WTC11 (cell line): ENCODE results near the gene ERBB4. TPM values are rescaled to one million over a fixed set of nuclear protein-coding genes. Genes with fewer than 3 reads are reported as not detected.
A peak's percentile ranks its signal among the peaks of the same experiment; 100 is the strongest.
"Not testable (repeated sequence)": the region's sequence is repeated elsewhere in the genome, so short reads cannot be mapped to it uniquely, and the experiment has no call there.

ENCODE experiments used
- ATAC-seq: fragments of 200-7000 bp; cut with Tn5 transposase; 2 replicates; pipeline ENCODE4 v1.10.0; 2021; ENCODE audit warnings: mild to moderate bottlenecking, moderate library complexity
- CTCF ChIA-PET: fragments of 300-600 bp; sonication (Branson Sonifier 250); formaldehyde crosslinking; loops from one replicate; lab custom pipeline; 2021; ENCODE audit warnings: antibody characterized with exemption; lab: Charles Lee
- POLR2A ChIA-PET: fragments of 350-600 bp; sonication (Branson Sonifier 250); formaldehyde crosslinking; loops from one replicate; lab custom pipeline; 2021; ENCODE audit warnings: antibody characterized with exemption; lab: Charles Lee
- DNase-seq: peaks from one replicate; pipeline ENCODE4 v3.0.0; 2021; ENCODE audit warnings: low spot score
- H3K27ac Mint-ChIP-seq: 2 replicates; pipeline ENCODE4 v1.8.0; 2021; ENCODE audit warnings: mixed read lengths
- H3K27me3 Mint-ChIP-seq: 2 replicates; pipeline ENCODE4 v1.8.0; 2021; ENCODE audit warnings: low read depth, mild to moderate bottlenecking, moderate library complexity, mixed read lengths
- H3K36me3 Mint-ChIP-seq: 2 replicates; pipeline ENCODE4 v1.8.0; 2021; ENCODE audit warnings: mixed read lengths
- H3K4me1 Mint-ChIP-seq: 2 replicates; pipeline ENCODE4 v1.8.0; 2022; ENCODE audit warnings: mixed read lengths
- H3K4me3 Mint-ChIP-seq: 2 replicates; pipeline ENCODE4 v1.8.0; 2021; ENCODE audit warnings: mild to moderate bottlenecking, moderate library complexity, mixed read lengths
- H3K9me3 Mint-ChIP-seq: 2 replicates; pipeline ENCODE4 v1.8.0; 2021; ENCODE audit warnings: mixed read lengths
- ATF1 ChIP-seq: sonication (generic); formaldehyde crosslinking; IDR thresholded peaks from 2 replicates; pipeline ENCODE4 v1.8.1; 2023; ENCODE audit warnings: mild to moderate bottlenecking, moderate library complexity, missing genetic modification reagents
- FOXK1 ChIP-seq: sonication (generic); formaldehyde crosslinking; IDR thresholded peaks from 2 replicates; pipeline ENCODE4 v1.8.0; 2022; ENCODE audit warnings: mild to moderate bottlenecking, moderate library complexity, missing genetic modification reagents
- GRHL2 ChIP-seq: fragments of 250-450 bp; sonication (Bioruptor Pico); IDR thresholded peaks from 2 replicates; pipeline ENCODE4 v1.8.0; 2022; ENCODE audit warnings: mild to moderate bottlenecking, moderate library complexity; ENCODE audit not compliant: insufficient replicate concordance, severe bottlenecking
- MYBL2 ChIP-seq: sonication (generic); formaldehyde crosslinking; IDR thresholded peaks from 2 replicates; pipeline ENCODE4 v1.8.1; 2023; ENCODE audit warnings: mild to moderate bottlenecking, moderate library complexity, missing genetic modification reagents
- NFATC4 ChIP-seq: fragments of 250-450 bp; sonication (Bioruptor Pico); IDR thresholded peaks from 2 replicates; pipeline ENCODE4 v1.9.0; 2021; ENCODE audit warnings: mild to moderate bottlenecking
- NR2C2 ChIP-seq: sonication (generic); formaldehyde crosslinking; IDR thresholded peaks from 2 replicates; pipeline ENCODE4 v1.8.0; 2022; ENCODE audit warnings: mild to moderate bottlenecking, missing genetic modification reagents
- SOX15 ChIP-seq: fragments of 250-450 bp; sonication (Bioruptor Pico); IDR thresholded peaks from 2 replicates; pipeline ENCODE4 v1.9.0; 2021; ENCODE audit warnings: mild to moderate bottlenecking
- ZBTB21 ChIP-seq: sonication (generic); formaldehyde crosslinking; IDR thresholded peaks from 2 replicates; pipeline ENCODE4 v1.8.1; 2023; ENCODE audit warnings: mild to moderate bottlenecking, missing genetic modification reagents, borderline replicate concordance
- ZNF232 ChIP-seq: sonication (generic); formaldehyde crosslinking; IDR thresholded peaks from 2 replicates; pipeline ENCODE4 v1.8.0; 2022; ENCODE audit warnings: mild to moderate bottlenecking, missing genetic modification reagents
- total RNA-seq: library from RNA; stranded (reverse); gene quantifications from 3 replicates; pipeline ENCODE4 v1.2.3, GENCODE V29; 2021
- TF ChIP-seq, protein P1 (sequence below): fragments of 250-450 bp; sonication (Bioruptor Pico); IDR thresholded peaks from 2 replicates; pipeline ENCODE4 v1.9.0; 2021; ENCODE audit warnings: mild to moderate bottlenecking
- TF ChIP-seq, protein P2 (sequence below): sonication (generic); formaldehyde crosslinking; IDR thresholded peaks from 2 replicates; pipeline ENCODE4 v1.8.0; 2022; ENCODE audit warnings: mild to moderate bottlenecking, missing genetic modification reagents
- TF ChIP-seq, protein P3 (sequence below): fragments of 250-450 bp; sonication (Bioruptor Pico); IDR thresholded peaks from 2 replicates; pipeline ENCODE4 v1.9.0; 2021; ENCODE audit warnings: moderate library complexity, mild to moderate bottlenecking, inconsistent platforms, borderline replicate concordance
- TF ChIP-seq, protein P4 (sequence below): fragments of 200-600 bp; IDR thresholded peaks from 2 replicates; pipeline ENCODE4 v1.8.0; 2022; ENCODE audit warnings: antibody characterized with exemption

The ERBB4 gene
- total RNA-seq, 1 experiment from 2014 or later = 1.6 TPM

DNA sequence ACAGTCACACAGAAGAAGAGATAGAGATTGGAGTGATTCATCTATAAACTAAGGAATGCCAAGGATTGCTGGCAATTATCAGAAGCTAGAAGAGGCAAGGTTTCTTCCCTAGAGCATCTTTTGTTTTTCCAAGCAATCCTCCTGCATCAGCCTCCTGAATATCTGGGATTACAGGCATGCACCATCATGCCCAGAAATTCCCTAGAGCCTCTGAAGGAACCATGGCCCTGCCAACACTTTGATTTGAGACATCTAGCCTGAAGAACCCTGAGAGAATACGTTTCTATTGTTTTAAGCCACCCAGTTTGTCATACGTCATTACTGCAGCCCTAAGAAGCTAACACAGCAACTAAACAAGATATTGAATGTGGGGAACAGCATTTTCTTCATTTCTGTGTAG, 525.0 kb downstream of the ERBB4 start (continued):
- TF ChIP-seq, protein P1, sequence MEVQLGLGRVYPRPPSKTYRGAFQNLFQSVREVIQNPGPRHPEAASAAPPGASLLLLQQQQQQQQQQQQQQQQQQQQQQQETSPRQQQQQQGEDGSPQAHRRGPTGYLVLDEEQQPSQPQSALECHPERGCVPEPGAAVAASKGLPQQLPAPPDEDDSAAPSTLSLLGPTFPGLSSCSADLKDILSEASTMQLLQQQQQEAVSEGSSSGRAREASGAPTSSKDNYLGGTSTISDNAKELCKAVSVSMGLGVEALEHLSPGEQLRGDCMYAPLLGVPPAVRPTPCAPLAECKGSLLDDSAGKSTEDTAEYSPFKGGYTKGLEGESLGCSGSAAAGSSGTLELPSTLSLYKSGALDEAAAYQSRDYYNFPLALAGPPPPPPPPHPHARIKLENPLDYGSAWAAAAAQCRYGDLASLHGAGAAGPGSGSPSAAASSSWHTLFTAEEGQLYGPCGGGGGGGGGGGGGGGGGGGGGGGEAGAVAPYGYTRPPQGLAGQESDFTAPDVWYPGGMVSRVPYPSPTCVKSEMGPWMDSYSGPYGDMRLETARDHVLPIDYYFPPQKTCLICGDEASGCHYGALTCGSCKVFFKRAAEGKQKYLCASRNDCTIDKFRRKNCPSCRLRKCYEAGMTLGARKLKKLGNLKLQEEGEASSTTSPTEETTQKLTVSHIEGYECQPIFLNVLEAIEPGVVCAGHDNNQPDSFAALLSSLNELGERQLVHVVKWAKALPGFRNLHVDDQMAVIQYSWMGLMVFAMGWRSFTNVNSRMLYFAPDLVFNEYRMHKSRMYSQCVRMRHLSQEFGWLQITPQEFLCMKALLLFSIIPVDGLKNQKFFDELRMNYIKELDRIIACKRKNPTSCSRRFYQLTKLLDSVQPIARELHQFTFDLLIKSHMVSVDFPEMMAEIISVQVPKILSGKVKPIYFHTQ (CRISPR knock-in tag) = no peak
- TF ChIP-seq, protein P2, sequence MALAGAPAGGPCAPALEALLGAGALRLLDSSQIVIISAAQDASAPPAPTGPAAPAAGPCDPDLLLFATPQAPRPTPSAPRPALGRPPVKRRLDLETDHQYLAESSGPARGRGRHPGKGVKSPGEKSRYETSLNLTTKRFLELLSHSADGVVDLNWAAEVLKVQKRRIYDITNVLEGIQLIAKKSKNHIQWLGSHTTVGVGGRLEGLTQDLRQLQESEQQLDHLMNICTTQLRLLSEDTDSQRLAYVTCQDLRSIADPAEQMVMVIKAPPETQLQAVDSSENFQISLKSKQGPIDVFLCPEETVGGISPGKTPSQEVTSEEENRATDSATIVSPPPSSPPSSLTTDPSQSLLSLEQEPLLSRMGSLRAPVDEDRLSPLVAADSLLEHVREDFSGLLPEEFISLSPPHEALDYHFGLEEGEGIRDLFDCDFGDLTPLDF (CRISPR knock-in tag) = no peak
- TF ChIP-seq NR2C2 (no peak), GRHL2 (no peak), ZNF232 (no peak), ZBTB21 (no peak), ATF1 (no peak), MYBL2 (CRISPR knock-in tag) (no peak), SOX15 (CRISPR knock-in tag) (no peak), FOXK1 (CRISPR knock-in tag) (no peak)
- TF ChIP-seq, all 79 proteins: peak for 0

DNA sequence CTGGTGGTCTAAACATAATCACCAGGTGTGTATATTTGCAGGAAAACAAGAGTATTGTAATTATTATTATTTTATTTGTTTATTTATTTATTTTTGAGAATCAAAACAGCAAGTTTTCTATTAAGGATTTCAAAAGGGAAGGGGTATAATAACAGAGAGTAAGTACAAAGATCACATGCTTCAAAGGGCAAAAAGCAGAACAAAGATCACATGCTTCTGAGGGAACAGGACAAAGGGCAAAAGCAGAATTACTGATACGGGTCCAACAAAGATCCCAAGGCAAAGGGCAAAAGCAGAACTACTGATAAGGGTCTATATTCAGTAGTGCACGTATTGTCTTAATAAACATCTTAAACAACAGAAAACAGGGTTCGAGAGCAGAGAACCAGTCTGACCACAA, 528.3 kb downstream of the ERBB4 start:
- H3K9me3 Mint-ChIP-seq, H3K27ac Mint-ChIP-seq, POLR2A ChIA-PET, ATAC-seq, H3K36me3 Mint-ChIP-seq, H3K4me1 Mint-ChIP-seq, H3K27me3 Mint-ChIP-seq, CTCF ChIA-PET, H3K4me3 Mint-ChIP-seq, DNase-seq: not testable (repeated sequence)

DNA sequence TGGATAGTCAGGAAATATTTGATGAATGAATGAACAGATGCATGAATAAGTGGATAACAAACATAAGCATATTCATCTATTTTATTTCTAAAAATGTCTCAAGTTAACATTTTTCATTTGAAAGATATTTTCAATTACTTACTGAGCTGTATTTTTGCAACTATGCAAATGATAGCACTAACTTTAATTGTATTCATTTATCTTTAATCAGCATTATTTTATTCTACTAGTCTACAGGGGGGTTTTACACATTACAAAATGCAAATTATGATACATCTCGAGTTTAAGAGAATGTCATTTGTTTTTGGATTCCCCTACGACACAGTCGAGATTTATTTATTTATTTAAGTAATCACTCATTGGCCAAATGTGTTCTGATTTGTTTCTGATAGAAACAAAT, 530.6 kb downstream of the ERBB4 start:
- H3K4me1 Mint-ChIP-seq = no peaks in the 10 kb centered on the region
- ATAC-seq (no peak), DNase-seq (no peak)
- ChIA-PET CTCF (no interaction called here), POLR2A (no interaction called here)
- no peak overlapping the region for H3K27ac Mint-ChIP-seq
- no peaks in the 10 kb centered on the region for H3K27me3 Mint-ChIP-seq
- no peaks in the 10 kb centered on the region for H3K9me3 Mint-ChIP-seq
- H3K4me3 Mint-ChIP-seq = no peak overlapping the region
- TF ChIP-seq, protein P3, sequence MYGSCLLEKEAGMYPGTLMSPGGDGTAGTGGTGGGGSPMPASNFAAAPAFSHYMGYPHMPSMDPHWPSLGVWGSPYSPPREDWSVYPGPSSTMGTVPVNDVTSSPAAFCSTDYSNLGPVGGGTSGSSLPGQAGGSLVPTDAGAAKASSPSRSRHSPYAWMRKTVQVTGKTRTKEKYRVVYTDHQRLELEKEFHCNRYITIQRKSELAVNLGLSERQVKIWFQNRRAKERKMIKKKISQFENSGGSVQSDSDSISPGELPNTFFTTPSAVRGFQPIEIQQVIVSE (CRISPR knock-in tag) = no peak
- H3K36me3 Mint-ChIP-seq = no peaks in the 10 kb centered on the region

DNA sequence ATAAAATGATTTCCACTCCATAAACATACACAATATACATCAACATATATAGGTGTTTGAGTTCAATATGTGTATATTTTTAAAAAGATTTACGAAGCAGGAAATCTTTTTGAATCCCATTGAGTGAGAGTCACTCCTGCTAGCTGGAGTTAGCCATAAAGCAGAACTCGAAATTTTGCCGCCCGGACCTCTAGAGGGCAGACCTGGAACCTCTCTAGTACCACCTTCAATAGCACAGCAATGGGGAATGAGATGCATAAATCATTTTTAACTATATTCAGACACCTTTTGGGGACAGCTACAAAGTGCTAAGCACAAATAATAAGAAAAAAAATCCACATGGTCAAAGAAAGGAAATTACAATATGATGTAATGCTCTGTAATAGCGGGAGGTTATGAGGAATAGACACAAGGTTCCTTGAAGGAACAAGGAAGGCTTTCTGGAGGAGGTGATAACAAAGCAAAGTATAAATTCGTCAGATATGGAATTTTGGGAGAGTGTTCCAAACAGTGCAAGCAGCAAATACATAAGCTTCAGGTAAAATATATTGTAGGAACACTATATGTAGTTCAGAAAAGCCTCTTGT, 533.4 kb downstream of the ERBB4 start:
- no peaks in the 10 kb centered on the region for H3K9me3 Mint-ChIP-seq
- no peaks in the 10 kb centered on the region for H3K4me1 Mint-ChIP-seq
- TF ChIP-seq, protein P4, sequence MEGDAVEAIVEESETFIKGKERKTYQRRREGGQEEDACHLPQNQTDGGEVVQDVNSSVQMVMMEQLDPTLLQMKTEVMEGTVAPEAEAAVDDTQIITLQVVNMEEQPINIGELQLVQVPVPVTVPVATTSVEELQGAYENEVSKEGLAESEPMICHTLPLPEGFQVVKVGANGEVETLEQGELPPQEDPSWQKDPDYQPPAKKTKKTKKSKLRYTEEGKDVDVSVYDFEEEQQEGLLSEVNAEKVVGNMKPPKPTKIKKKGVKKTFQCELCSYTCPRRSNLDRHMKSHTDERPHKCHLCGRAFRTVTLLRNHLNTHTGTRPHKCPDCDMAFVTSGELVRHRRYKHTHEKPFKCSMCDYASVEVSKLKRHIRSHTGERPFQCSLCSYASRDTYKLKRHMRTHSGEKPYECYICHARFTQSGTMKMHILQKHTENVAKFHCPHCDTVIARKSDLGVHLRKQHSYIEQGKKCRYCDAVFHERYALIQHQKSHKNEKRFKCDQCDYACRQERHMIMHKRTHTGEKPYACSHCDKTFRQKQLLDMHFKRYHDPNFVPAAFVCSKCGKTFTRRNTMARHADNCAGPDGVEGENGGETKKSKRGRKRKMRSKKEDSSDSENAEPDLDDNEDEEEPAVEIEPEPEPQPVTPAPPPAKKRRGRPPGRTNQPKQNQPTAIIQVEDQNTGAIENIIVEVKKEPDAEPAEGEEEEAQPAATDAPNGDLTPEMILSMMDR = peak; percentile 23; the same call in 1 of the 2 replicates
- no peak for TF ChIP-seq NFATC4 (CRISPR knock-in tag)
- TF ChIP-seq, all 79 proteins: peak for 1
- DNase-seq (peak; percentile 54), ATAC-seq (peak; percentile 91)
- CTCF ChIA-PET = interaction anchor here (0.6 to 1.7 kb wide), 20 partner anchors 9 to 563 kb away, joined by 3 to 8 read pairs (median 4); no protein-coding TSS in a partner anchor
- no peaks in the 10 kb centered on the region for H3K36me3 Mint-ChIP-seq
- H3K27ac Mint-ChIP-seq = no peak overlapping the region
- POLR2A ChIA-PET = no interaction called here
- H3K4me3 Mint-ChIP-seq = no peak overlapping the region
- H3K27me3 Mint-ChIP-seq = no peaks in the 10 kb centered on the region
